NT2/D1 (cell line): ENCODE results near the gene RING1.
A peak's percentile ranks its signal among the peaks of the same experiment; 100 is the strongest.

Source experiments
- DNase-seq: peaks from one replicate; pipeline ENCODE4 v3.0.0-alpha.2; 2011; ENCODE audit warnings: low read depth, low spot score
- H3K27me3 ChIP-seq: 2 replicates; pipeline ENCODE4 v1.6.0; 2011; ENCODE audit warnings: mild to moderate bottlenecking; ENCODE audit not compliant: insufficient read length, insufficient read depth
- H3K36me3 ChIP-seq: 2 replicates; pipeline ENCODE4 v1.6.1; 2011; ENCODE audit warnings: mild to moderate bottlenecking, low read length, mixed read lengths; ENCODE audit not compliant: insufficient read depth, insufficient read length
- H3K4me1 ChIP-seq: 2 replicates; pipeline ENCODE4 v1.5.1; 2011; ENCODE audit not compliant: insufficient read depth, insufficient read length
- H3K4me3 ChIP-seq: 2 replicates; pipeline ENCODE4 v1.5.1; 2011; ENCODE audit warnings: low read depth; ENCODE audit not compliant: insufficient read length
- H3K9ac ChIP-seq: 2 replicates; pipeline ENCODE4 v1.6.0; 2011; ENCODE audit warnings: low read depth; ENCODE audit not compliant: insufficient read length
- H3K9me3 ChIP-seq: 2 replicates; pipeline ENCODE4 v1.5.1; 2011; ENCODE audit warnings: mild to moderate bottlenecking, low read length; ENCODE audit not compliant: insufficient read depth
- SUZ12 ChIP-seq: IDR thresholded peaks from 2 replicates; pipeline ENCODE4 v1.6.1; 2011; ENCODE audit not compliant: insufficient read length, insufficient read depth; ENCODE audit errors: extremely low read depth
- YY1 ChIP-seq: IDR thresholded peaks from 2 replicates; pipeline ENCODE4 v1.6.1; 2011; ENCODE audit not compliant: insufficient read length, insufficient read depth
- ZNF274 ChIP-seq: IDR thresholded peaks from 2 replicates; pipeline ENCODE4 v1.6.1; 2011; ENCODE audit warnings: mild to moderate bottlenecking, low read depth, low read length

Gene RING1

DNA sequence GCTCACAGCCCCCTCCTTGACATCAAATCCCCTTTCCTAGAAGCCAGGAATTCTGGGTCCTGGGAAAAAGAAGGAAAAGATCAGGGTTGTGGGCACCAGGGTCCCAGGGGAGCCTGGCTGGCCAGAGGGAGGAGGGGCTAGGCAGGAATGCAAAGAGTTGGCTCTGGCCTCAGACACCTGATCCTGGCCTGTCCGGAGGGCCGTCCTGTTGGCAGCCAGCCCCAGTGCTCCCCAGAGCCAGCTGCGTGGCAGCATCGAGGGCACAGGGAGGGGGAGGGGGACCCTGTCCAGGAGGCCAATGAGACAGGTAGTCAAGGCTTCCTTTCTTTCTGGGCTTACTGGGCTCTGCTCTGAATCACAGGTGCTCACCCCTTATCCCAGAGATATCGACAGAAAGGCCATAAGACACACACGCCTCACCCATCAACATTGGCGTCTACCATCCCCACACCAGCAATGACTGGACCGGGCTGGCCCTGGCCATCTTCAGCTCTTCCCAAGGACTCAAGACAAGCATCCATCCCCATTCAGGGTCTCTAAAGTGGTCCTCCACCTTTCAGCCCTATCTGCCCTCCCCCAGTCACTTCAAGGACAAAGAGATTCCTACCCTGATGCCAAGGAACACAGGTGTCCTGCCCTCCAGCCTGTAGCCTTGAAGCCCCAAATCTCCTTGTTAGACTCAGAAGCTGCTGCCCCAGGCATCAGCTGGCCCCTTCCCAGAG lies 16.8 kb upstream of the RING1 start:
- Histone ChIP-seq H3K4me1 (peaks cover 7% of the 10 kb centered on the region), H3K9me3 (no peaks in the 10 kb centered on the region), H3K9ac (no peak overlapping the region), H3K4me3 (no peak overlapping the region), H3K36me3 (peaks cover 23% of the 10 kb centered on the region), H3K27me3 (peaks cover 34% of the 10 kb centered on the region)
- TF ChIP-seq ZNF274 (no peak), SUZ12 (no peak), YY1 (no peak)
- DNase-seq: no peak

DNA sequence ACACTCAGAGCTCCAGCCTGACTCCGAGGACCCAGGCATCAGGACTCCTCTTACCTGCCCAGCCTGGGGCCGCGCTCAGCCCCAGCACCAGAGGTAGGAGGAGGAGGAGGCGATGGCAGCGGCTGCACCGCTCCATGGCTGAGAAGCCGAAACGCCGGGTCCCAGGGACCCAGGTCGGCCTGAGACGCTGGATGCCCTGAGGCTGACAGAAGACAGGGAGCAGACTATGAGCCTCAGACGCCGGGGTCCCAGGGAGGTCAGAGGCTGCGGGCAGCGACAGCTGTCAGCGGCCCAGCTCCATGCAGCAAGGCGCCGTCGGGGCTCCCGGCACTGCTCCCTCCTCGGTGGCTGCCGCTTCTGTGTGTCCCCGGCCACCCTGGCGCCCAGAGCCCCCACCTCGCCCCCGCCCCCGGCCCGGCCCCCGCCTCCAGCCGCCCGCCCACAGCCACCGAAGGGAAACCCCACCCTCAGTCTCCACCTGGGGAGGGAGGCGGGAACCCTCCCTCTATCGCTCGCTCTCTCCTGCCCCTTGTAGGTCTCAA lies 16.1 kb upstream of the RING1 start, which contains the start of gene COL11A2:
Gene COL11A2 (minus strand): TSS at position 363 of the 542 bp plus-strand sequence. CDS start 227 bp downstream, at position 136.
- Histone ChIP-seq H3K4me1 (peaks cover 7% of the 10 kb centered on the region), H3K9me3 (no peaks in the 10 kb centered on the region), H3K27me3 (peaks cover 34% of the 10 kb centered on the region), H3K9ac (peak within 1 kb of the TSS; percentile 74), H3K4me3 (peak within 1 kb of the TSS; percentile 48), H3K36me3 (peaks cover 26% of the 10 kb centered on the region)
- no peak for TF ChIP-seq YY1
- peak; percentile 39 for TF ChIP-seq SUZ12
- no peak for DNase-seq

DNA sequence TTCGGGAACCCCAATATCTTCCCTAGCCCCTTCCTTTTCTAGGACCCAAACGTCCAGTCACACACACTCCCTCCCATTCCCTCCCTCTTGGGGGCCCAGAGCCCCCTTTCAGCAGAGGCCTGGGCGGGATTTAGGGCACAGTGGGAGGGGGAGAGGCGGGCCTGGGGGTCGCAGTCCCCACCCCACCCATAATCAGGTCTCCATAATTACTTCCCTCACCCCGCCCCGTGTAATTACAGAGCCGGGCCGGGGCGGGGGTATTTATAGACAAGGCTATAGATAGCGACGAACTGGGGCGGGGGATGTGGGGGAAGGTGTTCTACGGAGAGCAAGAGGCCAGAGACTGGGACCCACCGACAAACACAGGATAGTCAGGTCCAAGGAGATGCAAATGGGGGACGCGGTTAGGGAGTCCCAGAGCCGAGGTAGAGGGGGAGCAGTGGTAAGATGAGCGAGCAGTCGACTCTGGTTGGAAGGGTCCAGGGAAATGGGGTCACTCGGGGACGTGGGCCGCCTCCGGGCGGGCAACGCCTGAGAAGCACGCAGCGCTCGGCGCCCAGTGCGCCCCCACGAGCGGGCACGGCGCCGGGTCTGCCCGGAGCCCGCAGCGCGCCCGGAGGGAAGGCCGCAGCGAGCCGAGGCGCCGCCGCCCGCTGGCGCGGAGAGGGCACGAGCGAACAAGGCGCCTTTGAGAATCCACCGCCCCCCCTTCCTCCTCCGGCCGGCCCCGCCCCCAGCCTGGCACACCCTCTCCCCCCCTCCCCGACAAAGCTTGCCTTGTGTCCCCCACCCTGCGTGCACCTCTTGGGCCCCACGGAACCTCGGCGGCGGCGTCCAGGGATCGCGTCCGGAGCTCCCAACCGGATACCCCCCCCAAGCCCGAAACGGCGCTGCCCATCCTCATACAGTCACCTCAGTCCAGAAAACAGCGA lies 15.4 kb upstream of the RING1 start:
- no peak for TF ChIP-seq SUZ12
- no peak for TF ChIP-seq ZNF274
- TF ChIP-seq YY1: no peak
- H3K9ac ChIP-seq: peak overlapping the region; percentile 74
- peaks cover 7% of the 10 kb centered on the region for H3K4me1 ChIP-seq
- peaks cover 27% of the 10 kb centered on the region for H3K36me3 ChIP-seq
- H3K4me3 ChIP-seq: peak overlapping the region; percentile 48
- no peak for DNase-seq
- no peaks in the 10 kb centered on the region for H3K9me3 ChIP-seq
- H3K27me3 ChIP-seq: peaks cover 34% of the 10 kb centered on the region

DNA sequence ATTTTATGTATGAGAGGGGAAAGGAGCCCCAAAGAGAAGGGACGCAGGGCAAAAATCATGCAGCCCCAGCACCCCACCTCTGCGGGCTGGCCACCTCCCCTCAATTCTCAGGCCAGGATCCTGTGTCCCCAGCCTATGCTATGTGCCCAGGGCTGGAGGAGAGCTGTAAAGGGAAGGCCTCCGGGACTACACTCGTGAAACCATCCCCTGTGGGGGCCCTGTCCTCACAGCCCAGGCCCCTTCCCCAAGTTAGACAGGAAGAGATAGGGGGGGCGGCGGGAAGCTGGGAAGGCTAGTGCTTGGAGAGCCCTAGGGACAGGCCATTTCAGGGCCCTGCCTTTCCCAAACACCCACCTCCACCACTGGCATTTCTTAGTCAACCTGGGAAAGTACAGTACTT lies 14.7 kb upstream of the RING1 start:
- TF ChIP-seq YY1: no peak
- no peak for TF ChIP-seq ZNF274
- no peak for TF ChIP-seq SUZ12
- Histone ChIP-seq H3K4me1 (peaks cover 7% of the 10 kb centered on the region), H3K36me3 (peaks cover 27% of the 10 kb centered on the region), H3K9me3 (no peaks in the 10 kb centered on the region), H3K9ac (no peak overlapping the region), H3K27me3 (peaks cover 34% of the 10 kb centered on the region), H3K4me3 (no peak overlapping the region)
- no peak for DNase-seq

DNA sequence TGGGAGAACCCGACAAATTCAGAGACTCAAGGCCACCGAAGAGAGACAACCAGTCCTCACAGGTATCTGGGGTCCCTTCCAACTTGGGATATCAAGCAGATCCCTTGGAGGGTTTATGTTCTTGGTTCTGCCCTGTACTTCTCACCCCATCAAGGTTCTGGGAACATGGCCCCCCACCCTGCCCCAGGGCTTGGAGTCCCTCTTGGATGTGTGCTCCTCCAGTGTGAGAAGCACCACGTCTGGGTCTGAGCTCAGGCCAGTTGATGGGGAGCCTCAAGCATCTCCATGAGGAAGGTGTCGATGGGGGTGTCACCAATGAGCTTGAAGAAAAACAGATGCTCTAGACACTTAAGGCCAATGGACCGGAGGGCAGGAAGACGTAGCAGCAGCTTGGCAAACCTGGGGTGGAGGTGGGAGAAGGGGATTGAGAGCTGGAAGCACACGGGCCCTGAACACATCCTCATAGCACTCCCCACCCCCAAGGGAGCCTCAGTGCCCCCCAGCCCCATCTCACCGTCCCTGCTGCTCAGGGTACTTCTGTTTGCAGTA lies 13.8 kb upstream of the RING1 start:
- TF ChIP-seq ZNF274 (no peak), YY1 (no peak), SUZ12 (no peak)

DNA sequence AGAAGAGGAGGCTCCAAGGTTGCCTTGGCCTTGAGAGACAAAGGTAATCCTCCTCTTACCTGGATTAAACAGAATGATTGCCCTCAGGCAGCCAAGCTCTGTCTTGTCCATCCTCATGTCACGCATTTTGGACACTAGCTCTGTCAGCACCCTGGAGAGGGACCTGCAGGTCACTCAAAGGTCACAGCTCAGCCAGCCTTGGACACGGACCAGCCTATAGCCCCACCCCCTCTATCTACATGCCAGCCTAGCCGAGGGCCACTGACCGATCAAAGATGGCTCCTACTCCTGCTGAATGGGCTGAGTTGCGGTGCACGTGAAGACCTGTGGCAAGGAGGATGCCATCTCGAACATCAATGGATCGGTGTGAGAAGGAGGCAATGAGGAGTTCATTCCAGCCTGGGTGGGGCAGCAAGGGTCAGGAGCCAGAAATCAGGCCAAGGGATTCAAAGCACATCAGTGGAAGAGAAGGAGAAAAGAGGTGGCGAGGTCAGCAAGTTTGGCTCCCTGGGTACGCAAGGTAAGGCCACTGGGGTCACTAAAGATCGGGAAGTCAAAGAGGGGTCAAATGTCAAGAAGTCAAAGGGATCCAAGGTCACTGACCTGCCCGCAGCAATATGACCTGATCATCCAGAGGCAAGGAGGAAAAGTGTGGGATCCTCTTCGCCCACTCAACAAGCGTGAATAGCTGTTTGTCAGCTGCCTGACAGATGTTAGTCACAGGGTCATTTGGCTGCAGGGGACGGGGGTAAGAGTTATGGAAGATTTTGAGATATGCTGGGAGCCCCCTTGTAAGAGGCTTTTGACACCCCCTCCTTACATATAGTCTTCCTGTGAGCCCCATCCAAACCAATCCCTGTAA lies 12.8 kb upstream of the RING1 start:
- TF ChIP-seq YY1: no peak
- H3K4me3 ChIP-seq: no peak overlapping the region
- H3K9ac ChIP-seq: no peak overlapping the region
- DNase-seq: no peak
- H3K9me3 ChIP-seq: no peaks in the 10 kb centered on the region
- peaks cover 7% of the 10 kb centered on the region for H3K4me1 ChIP-seq
- H3K27me3 ChIP-seq: peaks cover 24% of the 10 kb centered on the region
- H3K36me3 ChIP-seq: peaks cover 27% of the 10 kb centered on the region

More for the DNA sequence above, 13.8 kb upstream of the RING1 start:
- DNase-seq: no peak
- Histone ChIP-seq H3K36me3 (peaks cover 27% of the 10 kb centered on the region), H3K9ac (no peak overlapping the region), H3K27me3 (peaks cover 30% of the 10 kb centered on the region), H3K9me3 (no peaks in the 10 kb centered on the region), H3K4me3 (no peak overlapping the region), H3K4me1 (peaks cover 7% of the 10 kb centered on the region)
